MG63 (cell line): ENCODE results near the gene IFITM1. TPM values are rescaled to one million over a fixed set of nuclear protein-coding genes. Genes with fewer than 3 reads are reported as not detected.
"Not testable (repeated sequence)": the region's sequence is repeated elsewhere in the genome, so short reads cannot be mapped to it uniquely, and the experiment has no call there.

Experiments used
- DNase-seq: peaks from one replicate; pipeline ENCODE4 v3.0.0-alpha.2; 2020
- H3K27me3 ChIP-seq: fragments of 250-450 bp; sonication (Bioruptor Pico); 2 replicates; pipeline ENCODE4 v1.5.1; 2020; ENCODE audit warnings: mild to moderate bottlenecking, moderate library complexity
- H3K36me3 ChIP-seq: fragments of 250-450 bp; sonication (Bioruptor Pico); 2 replicates; pipeline ENCODE4 v1.5.1; 2020; ENCODE audit warnings: mild to moderate bottlenecking, moderate library complexity
- H3K4me3 ChIP-seq: fragments of 250-450 bp; sonication (Bioruptor Pico); 2 replicates; pipeline ENCODE4 v1.5.1; 2020; ENCODE audit warnings: mild to moderate bottlenecking, moderate library complexity
- H3K9me3 ChIP-seq: fragments of 250-450 bp; sonication (Bioruptor Pico); 2 replicates; pipeline ENCODE4 v1.5.1; 2020; ENCODE audit warnings: mild to moderate bottlenecking, moderate library complexity
- total RNA-seq: library from RNA; depleted of rRNA; stranded (reverse); fragments of >200 nt; shearing (Covaris generic); gene quantifications from 2 replicates; pipeline ENCODE4 v1.2.3, GENCODE V29; 2014; ENCODE audit warnings: low replicate concordance

The IFITM1 gene
- total RNA-seq, 1 experiment from 2014 or later, result 62.6 TPM

GRCh38 chr11:299081-299891 is 14.6 kb upstream of the IFITM1 start, which contains the start of gene IFITM5:
TSS of gene IFITM5 (minus strand) at chr11:299526. CDS start at chr11:299490, 36 bp downstream.
- Histone ChIP-seq H3K27me3 (no peaks in the 10 kb centered on the region), H3K9me3 (no peaks in the 10 kb centered on the region), H3K4me3 (no peak within 1 kb of the TSS), H3K36me3 (no peaks in the 10 kb centered on the region)
- DNase-seq, result no peak

GRCh38 chr11:299951-300735 is 13.7 kb upstream of the IFITM1 start:
- Histone ChIP-seq H3K9me3 (no peaks in the 10 kb centered on the region), H3K27me3 (no peaks in the 10 kb centered on the region), H3K4me3 (no peak overlapping the region), H3K36me3 (no peaks in the 10 kb centered on the region)
- peak; percentile 40 for DNase-seq

- Histone ChIP-seq H3K27me3 (no peaks in the 10 kb centered on the region), H3K36me3 (no peaks in the 10 kb centered on the region), H3K9me3 (no peaks in the 10 kb centered on the region), H3K4me3 (no peak overlapping the region)
- DNase-seq, result no peak
These were observed 10.5 kb upstream of the IFITM1 start for GRCh38 chr11:303363-303762.

- DNase-seq, result no peak
- Histone ChIP-seq H3K27me3 (no peaks in the 10 kb centered on the region), H3K36me3 (no peaks in the 10 kb centered on the region), H3K9me3 (no peaks in the 10 kb centered on the region), H3K4me3 (no peak overlapping the region)
These were observed 9.8 kb upstream of the IFITM1 start for GRCh38 chr11:304061-304506.

GRCh38 chr11:304915-305843 is 8.7 kb upstream of the IFITM1 start:
- DNase-seq, result peak; percentile 50
- Histone ChIP-seq H3K9me3 (no peaks in the 10 kb centered on the region), H3K27me3 (no peaks in the 10 kb centered on the region), H3K4me3 (no peak overlapping the region), H3K36me3 (peaks cover 6% of the 10 kb centered on the region; the same call in 1 of the 2 replicates)

GRCh38 chr11:305844-306211 is 8.0 kb upstream of the IFITM1 start:
- Histone ChIP-seq H3K9me3 (no peaks in the 10 kb centered on the region), H3K4me3 (no peak overlapping the region), H3K27me3 (no peaks in the 10 kb centered on the region), H3K36me3 (peaks cover 6% of the 10 kb centered on the region; the same call in 1 of the 2 replicates)
- no peak for DNase-seq

- Histone ChIP-seq H3K4me3 (no peak overlapping the region), H3K36me3 (peaks cover 6% of the 10 kb centered on the region; the same call in 1 of the 2 replicates), H3K27me3 (no peaks in the 10 kb centered on the region), H3K9me3 (no peaks in the 10 kb centered on the region)
- no peak for DNase-seq
These were observed 7.0 kb upstream of the IFITM1 start for GRCh38 chr11:306645-307371.

GRCh38 chr11:307766-308708 is 5.8 kb upstream of the IFITM1 start, which contains the start of gene IFITM2:
TSS of gene IFITM2 (plus strand) at chr11:307816. CDS start at chr11:308193, 377 bp downstream.
- peak; percentile 64 for DNase-seq
- H3K36me3 ChIP-seq, H3K27me3 ChIP-seq: not testable (repeated sequence)

GRCh38 chr11:308740-309665 is 4.8 kb upstream of the IFITM1 start:
- not testable (repeated sequence) for DNase-seq, H3K27me3 ChIP-seq, H3K9me3 ChIP-seq, H3K36me3 ChIP-seq
- peak overlapping the region; percentile 70 for H3K4me3 ChIP-seq

More at GRCh38 chr11:307766-308708, 5.8 kb upstream of the IFITM1 start, which contains the start of gene IFITM2:
- peak within 1 kb of the TSS; percentile 70 for H3K4me3 ChIP-seq
- not testable (repeated sequence) for H3K9me3 ChIP-seq

GRCh38 chr11:309979-310572 is 3.8 kb upstream of the IFITM1 start:
- Histone ChIP-seq H3K36me3 (peaks cover 11% of the 10 kb centered on the region), H3K4me3 (peak overlapping the region; percentile 70)
- not testable (repeated sequence) for H3K27me3 ChIP-seq, DNase-seq, H3K9me3 ChIP-seq

GRCh38 chr11:311013-311748 is 2.7 kb upstream of the IFITM1 start:
- peaks cover 19% of the 10 kb centered on the region for H3K36me3 ChIP-seq
- not testable (repeated sequence) for H3K27me3 ChIP-seq, DNase-seq, H3K9me3 ChIP-seq
- peak overlapping the region; percentile 20; the same call in 1 of the 2 replicates for H3K4me3 ChIP-seq

- no peaks in the 10 kb centered on the region for H3K9me3 ChIP-seq
- peak overlapping the region; percentile 20; the same call in 1 of the 2 replicates for H3K4me3 ChIP-seq
- H3K36me3 ChIP-seq, result peaks cover 25% of the 10 kb centered on the region
- no peak for DNase-seq
- no peaks in the 10 kb centered on the region for H3K27me3 ChIP-seq
These were observed 1.6 kb upstream of the IFITM1 start for GRCh38 chr11:312092-312816.
